Kidney (tissue), 14 donors: ENCODE results near the gene RABL2B. TPM values are rescaled to one million over a fixed set of nuclear protein-coding genes. Genes with fewer than 3 reads are reported as not detected.

Experiments
- DNase-seq, 5 donors: peaks; one replicate each; pipeline ENCODE4 v3.0.0-alpha.2; 2013 to 2020
- FAIRE-seq: peaks from 2 replicates; lab custom pipeline; 2012; peaks lifted over from hg19 to GRCh38; lab: Jason Lieb, UNC
- H3K27ac ChIP-seq, 2 donors: one replicate each; pipeline ENCODE4 v1.7.0; 2013; ENCODE audit warnings: low read depth in 2 of 2, low read length in 2 of 2, inconsistent platforms in 1 of 2
- H3K27me3 ChIP-seq: one replicate; pipeline ENCODE4 v1.7.1; 2013; ENCODE audit warnings: low read length, inconsistent platforms; ENCODE audit not compliant: control insufficient read depth, insufficient read depth
- H3K36me3 ChIP-seq, 3 donors: one replicate each; pipeline versions ENCODE4 v1.7.0 to v1.7.1; 2013; ENCODE audit warnings: low read length in 3 of 3, control low read depth in 1 of 3, inconsistent platforms in 1 of 3; ENCODE audit not compliant: insufficient read depth in 3 of 3, control insufficient read depth in 2 of 3
- H3K4me1 ChIP-seq, 3 donors: one replicate each; pipeline versions ENCODE4 v1.7.0 to v1.7.1; 2013; ENCODE audit warnings: low read length in 3 of 3, inconsistent platforms in 1 of 3, low read depth in 1 of 3; ENCODE audit not compliant: control insufficient read depth in 2 of 3, insufficient read depth in 2 of 3
- H3K4me3 ChIP-seq, 3 donors: one replicate each; pipeline versions ENCODE4 v1.7.0 to v1.8.1; 2013; ENCODE audit warnings: low read length in 3 of 3, control low read depth in 1 of 3, inconsistent platforms in 1 of 3
- H3K9ac ChIP-seq, 3 donors: one replicate each; pipeline versions ENCODE4 v1.7.0 to v1.7.1; 2013; ENCODE audit warnings: low read length in 3 of 3, control low read depth in 1 of 3, inconsistent platforms in 1 of 3
- H3K9me3 ChIP-seq, 3 donors: one replicate each; pipeline versions ENCODE4 v1.7.0 to v1.7.1; 2013; ENCODE audit warnings: low read length in 3 of 3, control low read depth in 1 of 3, inconsistent platforms in 1 of 3; ENCODE audit not compliant: control insufficient read depth in 2 of 3, insufficient read depth in 1 of 3
- intact Hi-C: fragments of 100-400 bp; cut with DNase I; formaldehyde crosslinking; loops from one replicate; pipeline ENCODE4 v1.11.1; 2022
- polyA plus RNA-seq: library from polyadenylated mRNA; stranded (reverse); fragments of 350-450 nt; fragmentation: Illumina TruSeq; extraction: RNeasy Lipid Tissue Mini Kit (QIAGEN cat#74804); gene quantifications from one replicate; pipeline ENCODE4 v1.2.3, GENCODE V29; 2014; ENCODE audit warnings: low read depth, low replicate concordance; ENCODE audit not compliant: insufficient read depth
- total RNA-seq: library from RNA; stranded (reverse); fragmentation: NEBNext Ultra II Directional; extraction: Animal tissue kit (Norgen Biotek cat#: 25700); gene quantifications from one replicate; pipeline ENCODE4 v1.2.1, GENCODE V29; 2021
- TF ChIP-seq, protein P1 (sequence below): IDR thresholded peaks from 3 replicates; pipeline ENCODE4 v1.5.1; 2012; ENCODE audit warnings: mild to moderate bottlenecking, moderate library complexity, borderline replicate concordance; ENCODE audit not compliant: insufficient read depth; ENCODE audit errors: extremely low read depth
- donor health status: control.
- donor health status: control.
- donor health status: control.
- donor health status: control.
- donor health status: control.
- donor health status: DM: yes; HTN: yes; CAD: no.
- donor health status: Normal renal cell carcinoma (clear cell type).

The RABL2B gene
- total and polyA plus RNA-seq, 2 donors from 2014 or later = 26.2 to 43.5 TPM

- intact Hi-C loops = no loop called here
- no peaks in the 10 kb centered on the region for H3K27me3 ChIP-seq
- no peak overlapping the region for H3K9ac ChIP-seq
- TF ChIP-seq, protein P1, sequence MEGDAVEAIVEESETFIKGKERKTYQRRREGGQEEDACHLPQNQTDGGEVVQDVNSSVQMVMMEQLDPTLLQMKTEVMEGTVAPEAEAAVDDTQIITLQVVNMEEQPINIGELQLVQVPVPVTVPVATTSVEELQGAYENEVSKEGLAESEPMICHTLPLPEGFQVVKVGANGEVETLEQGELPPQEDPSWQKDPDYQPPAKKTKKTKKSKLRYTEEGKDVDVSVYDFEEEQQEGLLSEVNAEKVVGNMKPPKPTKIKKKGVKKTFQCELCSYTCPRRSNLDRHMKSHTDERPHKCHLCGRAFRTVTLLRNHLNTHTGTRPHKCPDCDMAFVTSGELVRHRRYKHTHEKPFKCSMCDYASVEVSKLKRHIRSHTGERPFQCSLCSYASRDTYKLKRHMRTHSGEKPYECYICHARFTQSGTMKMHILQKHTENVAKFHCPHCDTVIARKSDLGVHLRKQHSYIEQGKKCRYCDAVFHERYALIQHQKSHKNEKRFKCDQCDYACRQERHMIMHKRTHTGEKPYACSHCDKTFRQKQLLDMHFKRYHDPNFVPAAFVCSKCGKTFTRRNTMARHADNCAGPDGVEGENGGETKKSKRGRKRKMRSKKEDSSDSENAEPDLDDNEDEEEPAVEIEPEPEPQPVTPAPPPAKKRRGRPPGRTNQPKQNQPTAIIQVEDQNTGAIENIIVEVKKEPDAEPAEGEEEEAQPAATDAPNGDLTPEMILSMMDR = no peak
- FAIRE-seq (no peak), DNase-seq (peak in 1 of 5 donors; percentile 26)
- peaks cover 0 to 10% (median 5%) of the 10 kb centered on the region in 3 donors for H3K36me3 ChIP-seq
- no peaks in the 10 kb centered on the region for H3K9me3 ChIP-seq
- no peak overlapping the region for H3K27ac ChIP-seq
- H3K4me1 ChIP-seq = no peaks in the 10 kb centered on the region
- no peak overlapping the region for H3K4me3 ChIP-seq
Measured at GRCh38 chr22:50725597-50725996, 57.8 kb downstream of the RABL2B start.

GRCh38 chr22:50724616-50725015 is 58.8 kb downstream of the RABL2B start:
- H3K36me3 ChIP-seq = peaks cover 0 to 10% (median 5%) of the 10 kb centered on the region in 3 donors
- TF ChIP-seq, protein P1 = no peak

GRCh38 chr22:50723991-50724390 is 59.4 kb downstream of the RABL2B start:
- H3K36me3 ChIP-seq = peaks cover 0 to 10% (median 5%) of the 10 kb centered on the region in 3 donors
- H3K4me3 ChIP-seq = no peak overlapping the region
- no peaks in the 10 kb centered on the region for H3K4me1 ChIP-seq
- no peaks in the 10 kb centered on the region for H3K9me3 ChIP-seq
- TF ChIP-seq, protein P1 = no peak
- intact Hi-C loops = no loop called here
- H3K27ac ChIP-seq = no peak overlapping the region
- H3K27me3 ChIP-seq = no peaks in the 10 kb centered on the region
- no peak overlapping the region for H3K9ac ChIP-seq
- DNase-seq = peak in 4 of 5 donors; percentile 27 to 52 (median 46)
- FAIRE-seq = no peak

More at GRCh38 chr22:50724616-50725015, 58.8 kb downstream of the RABL2B start:
- Histone ChIP-seq H3K27ac (no peak overlapping the region), H3K4me1 (no peaks in the 10 kb centered on the region), H3K9ac (no peak overlapping the region), H3K9me3 (no peaks in the 10 kb centered on the region), H3K27me3 (no peaks in the 10 kb centered on the region), H3K4me3 (no peak overlapping the region)
- intact Hi-C loops = no loop called here
- DNase-seq = peak in 1 of 5 donors; percentile 58
- no peak for FAIRE-seq
